Mucosa of descending colon (tissue), 3 donors: ENCODE results near the gene ABCG4. TPM values are rescaled to one million over a fixed set of nuclear protein-coding genes. Genes with fewer than 3 reads are reported as not detected.

Experiments
- ATAC-seq: fragments of 200-7000 bp; cut with Tn5 transposase; one replicate; pipeline ENCODE4 v1.9.1; 2020; ENCODE audit warnings: mild to moderate bottlenecking, moderate library complexity
- DNase-seq, 3 donors: peaks; one replicate each; pipeline ENCODE4 v3.0.0-alpha.2; 2020
- H3K36me3 ChIP-seq: fragments of 200-600 bp; one replicate; pipeline ENCODE4 v1.8.0; 2021; ENCODE audit warnings: low read depth, mild to moderate bottlenecking
- H3K4me1 ChIP-seq: fragments of 200-600 bp; one replicate; pipeline ENCODE4 v1.8.0; 2021; ENCODE audit warnings: low read depth, mild to moderate bottlenecking
- H3K4me3 ChIP-seq: fragments of 200-600 bp; one replicate; pipeline ENCODE4 v1.8.0; 2021; ENCODE audit warnings: mild to moderate bottlenecking
- H3K9me3 ChIP-seq: fragments of 200-600 bp; one replicate; pipeline ENCODE4 v1.8.0; 2021; ENCODE audit warnings: mild to moderate bottlenecking
- intact Hi-C, 2 donors: fragments of 100-400 bp; cut with DNase I in 1 of 2; cut with micrococcal nuclease in 1 of 2; formaldehyde crosslinking; loops; one replicate each; pipeline versions ENCODE4 v1.11.0 to v1.11.1; 2022; cut with DNase I, micrococcal nuclease
- total RNA-seq, 3 donors: library from RNA; stranded (reverse); fragmentation: NEBNext Ultra II Directional in 2 of 3; extraction: Animal tissue kit (Norgen Biotek cat#: 25700) in 2 of 3; gene quantifications; one replicate each; pipeline versions ENCODE4 v1.2.1 to v1.2.4, GENCODE V29; 2021 to 2023
- TF ChIP-seq, protein P1 (sequence below): fragments of 200-600 bp; IDR thresholded peaks from one replicate; pipeline ENCODE4 v1.8.0; 2022; ENCODE audit warnings: antibody characterized with exemption, mild to moderate bottlenecking
- donor health status: DM: no; HTN: no; CAD: no; lungs with moderate emphysema.
- donor health status: DM: no; HTN: no; CAD: no.
- donor health status: DM: no; HTN: yes; CAD: no.

The ABCG4 gene
- total RNA-seq, 3 donors from 2014 or later, result 0.07 to 0.85 TPM; not detected in 1

DNA sequence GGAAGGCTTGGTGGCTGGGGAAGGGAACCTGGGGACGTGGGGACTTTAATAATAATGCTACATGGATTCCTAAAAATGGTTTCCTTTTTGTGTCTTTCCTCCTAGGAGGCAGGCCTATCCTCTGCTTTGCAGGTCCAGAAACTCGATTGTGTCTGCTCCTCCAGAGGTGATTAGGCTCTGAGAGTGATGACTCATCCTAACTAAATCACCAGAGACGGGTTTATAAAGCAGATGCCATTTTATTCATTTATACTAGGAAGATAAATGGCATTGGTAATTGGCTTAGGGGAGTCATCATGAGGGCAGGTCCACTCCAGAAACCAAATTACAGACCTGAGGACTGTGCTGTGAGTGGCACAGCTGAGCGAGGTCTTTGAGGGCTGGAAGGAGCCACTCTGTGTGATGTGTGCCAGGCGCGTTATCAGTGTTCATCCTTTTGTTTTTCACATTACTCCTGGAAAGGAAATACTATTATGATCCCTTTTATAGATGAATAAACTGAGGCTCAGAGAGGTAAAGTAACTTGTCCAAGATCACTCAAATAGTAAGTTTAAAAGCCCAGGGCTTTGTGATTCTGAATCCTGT is 26.7 kb downstream of the ABCG4 start:
- ATAC-seq (peak; percentile 35), DNase-seq (no peak)
- Histone ChIP-seq H3K4me1 (no peaks in the 10 kb centered on the region), H3K36me3 (no peaks in the 10 kb centered on the region), H3K4me3 (no peak overlapping the region), H3K9me3 (no peaks in the 10 kb centered on the region)
- TF ChIP-seq, protein P1, sequence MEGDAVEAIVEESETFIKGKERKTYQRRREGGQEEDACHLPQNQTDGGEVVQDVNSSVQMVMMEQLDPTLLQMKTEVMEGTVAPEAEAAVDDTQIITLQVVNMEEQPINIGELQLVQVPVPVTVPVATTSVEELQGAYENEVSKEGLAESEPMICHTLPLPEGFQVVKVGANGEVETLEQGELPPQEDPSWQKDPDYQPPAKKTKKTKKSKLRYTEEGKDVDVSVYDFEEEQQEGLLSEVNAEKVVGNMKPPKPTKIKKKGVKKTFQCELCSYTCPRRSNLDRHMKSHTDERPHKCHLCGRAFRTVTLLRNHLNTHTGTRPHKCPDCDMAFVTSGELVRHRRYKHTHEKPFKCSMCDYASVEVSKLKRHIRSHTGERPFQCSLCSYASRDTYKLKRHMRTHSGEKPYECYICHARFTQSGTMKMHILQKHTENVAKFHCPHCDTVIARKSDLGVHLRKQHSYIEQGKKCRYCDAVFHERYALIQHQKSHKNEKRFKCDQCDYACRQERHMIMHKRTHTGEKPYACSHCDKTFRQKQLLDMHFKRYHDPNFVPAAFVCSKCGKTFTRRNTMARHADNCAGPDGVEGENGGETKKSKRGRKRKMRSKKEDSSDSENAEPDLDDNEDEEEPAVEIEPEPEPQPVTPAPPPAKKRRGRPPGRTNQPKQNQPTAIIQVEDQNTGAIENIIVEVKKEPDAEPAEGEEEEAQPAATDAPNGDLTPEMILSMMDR, result no peak
- intact Hi-C loops, result no loop called here

DNA sequence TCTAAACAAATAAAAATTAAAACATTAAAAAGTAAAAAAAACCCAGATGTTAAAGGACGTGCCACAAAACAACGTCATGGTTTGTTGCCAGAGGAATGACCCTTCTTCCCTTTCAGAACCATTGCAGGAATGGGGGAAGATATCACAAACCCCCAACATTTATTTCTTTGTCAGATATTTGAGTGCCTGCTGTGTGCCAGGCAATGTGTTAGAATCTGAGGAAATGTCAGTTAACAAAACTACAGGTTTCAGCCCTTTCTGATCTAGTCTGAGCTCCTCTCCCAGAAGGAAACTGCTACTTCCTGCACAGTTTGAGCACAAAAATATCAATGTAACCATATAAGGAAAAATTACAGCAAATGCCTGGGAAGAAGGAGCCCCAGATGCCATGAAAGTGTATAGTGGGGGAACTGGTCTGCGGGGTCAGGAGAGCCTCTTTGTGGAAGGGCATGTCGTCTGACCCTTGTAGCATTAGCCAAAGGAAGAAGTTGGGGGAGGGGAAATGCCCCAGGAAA is 29.4 kb downstream of the ABCG4 start:
- no peak for DNase-seq
- Histone ChIP-seq H3K9me3 (no peaks in the 10 kb centered on the region), H3K4me1 (no peaks in the 10 kb centered on the region), H3K4me3 (no peak overlapping the region), H3K36me3 (no peaks in the 10 kb centered on the region)
- intact Hi-C loops, result no loop called here
- no peak for ATAC-seq
- TF ChIP-seq, protein P1, result no peak

- intact Hi-C loops, result no loop called here
- Histone ChIP-seq H3K4me3 (no peak overlapping the region), H3K36me3 (no peaks in the 10 kb centered on the region), H3K4me1 (no peaks in the 10 kb centered on the region), H3K9me3 (no peaks in the 10 kb centered on the region)
- DNase-seq (no peak), ATAC-seq (no peak)
- TF ChIP-seq, protein P1, result no peak
Observed at GRCh38 chr11:119179342-119179741, 30.5 kb downstream of the ABCG4 start.

- no peaks in the 10 kb centered on the region for H3K36me3 ChIP-seq
- no peak overlapping the region for H3K4me3 ChIP-seq
- ATAC-seq, result no peak
Observed at GRCh38 chr11:119179983-119180382, 31.1 kb downstream of the ABCG4 start.

DNA sequence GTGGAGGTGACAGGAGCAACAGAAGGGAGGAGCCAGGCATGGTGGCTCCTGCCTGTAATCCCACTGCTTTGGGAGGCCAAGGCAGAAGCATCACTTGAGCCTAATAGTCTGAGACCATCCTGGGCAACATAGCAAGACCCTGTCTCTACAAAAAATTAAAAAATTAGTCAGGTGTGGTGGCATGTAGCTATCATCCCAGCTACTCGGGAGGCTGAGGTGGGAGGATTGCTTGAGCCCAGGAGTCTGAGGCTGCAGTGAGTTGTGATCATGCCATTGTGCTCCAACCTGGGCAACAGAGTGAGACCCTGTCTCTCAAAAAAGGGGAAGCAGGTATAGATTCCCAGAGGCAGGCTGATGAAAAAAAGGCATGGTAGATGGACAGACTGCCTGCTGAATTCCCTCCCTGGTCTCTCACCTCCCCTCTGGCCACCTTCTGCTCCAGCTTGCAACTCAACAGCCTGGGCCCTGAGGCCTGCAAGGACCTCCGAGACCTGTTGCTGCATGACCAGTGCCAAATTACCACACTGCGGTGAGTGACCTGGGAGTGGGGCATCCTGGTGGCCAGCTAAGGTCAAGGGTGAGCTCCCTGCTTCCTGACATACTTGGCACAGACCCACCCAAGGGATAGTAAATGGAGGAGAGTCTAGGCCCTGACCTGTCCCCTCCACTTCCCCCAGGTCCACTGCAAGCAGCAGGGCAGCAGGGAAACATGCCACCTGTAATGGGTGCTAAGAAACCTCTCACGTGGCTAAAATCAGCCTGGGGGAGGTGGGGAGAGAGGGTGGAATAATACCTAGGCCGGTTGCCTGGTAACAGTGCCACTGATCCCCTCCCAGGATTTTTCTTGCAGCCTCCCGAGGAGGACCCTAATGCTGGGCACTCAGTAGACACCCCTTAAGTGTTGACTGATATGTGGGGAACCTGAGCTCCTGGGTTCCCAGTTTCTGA is 32.2 kb downstream of the ABCG4 start:
- DNase-seq, result no peak
- TF ChIP-seq, protein P1, result no peak
- peaks cover 4% of the 10 kb centered on the region for H3K4me1 ChIP-seq
- intact Hi-C loops, result loop anchor here in 1 of 2 donors (10.0 kb wide), 1 partner anchor 46 kb away; no protein-coding TSS in a partner anchor
- no peak overlapping the region for H3K4me3 ChIP-seq
- no peaks in the 10 kb centered on the region for H3K9me3 ChIP-seq
- ATAC-seq, result no peak
- no peaks in the 10 kb centered on the region for H3K36me3 ChIP-seq

More at GRCh38 chr11:119179983-119180382, 31.1 kb downstream of the ABCG4 start:
- Histone ChIP-seq H3K4me1 (peaks cover 3% of the 10 kb centered on the region), H3K9me3 (no peaks in the 10 kb centered on the region)
- no peak for DNase-seq
- intact Hi-C loops, result loop anchor here in 1 of 2 donors (10.0 kb wide), 1 partner anchor 45 kb away; no protein-coding TSS in a partner anchor
- TF ChIP-seq, protein P1, result no peak
